NCI-H2196 treated with DMSO at 0.1 percent for 48 hours (cell line): ENCODE data around the gene ADGRE3.
"Not testable (repeated sequence)": the region's sequence is repeated elsewhere in the genome, so short reads cannot be mapped to it uniquely, and the experiment has no call there.

Source experiments
- DNase-seq: peaks from one replicate; lab custom pipeline; 2025; ENCODE audit not compliant: unreplicated experiment; lab: John Stamatoyannopoulos, UW

Gene ADGRE3

GRCh38 chr19:14670408-14670807, 4.2 kb downstream of the ADGRE3 start:
- DNase-seq, result no peak

GRCh38 chr19:14669940-14670339, 4.7 kb downstream of the ADGRE3 start:
- no peak for DNase-seq

GRCh38 chr19:14661372-14661924, 13.2 kb downstream of the ADGRE3 start:
- no peak for DNase-seq

- DNase-seq, result no peak
Measured at GRCh38 chr19:14659874-14660489, 14.7 kb downstream of the ADGRE3 start.

GRCh38 chr19:14655726-14656125, 18.9 kb downstream of the ADGRE3 start:
- DNase-seq, result no peak

- DNase-seq, result no peak
Measured at GRCh38 chr19:14654786-14655560, 19.7 kb downstream of the ADGRE3 start.

GRCh38 chr19:14650161-14650560, 24.5 kb downstream of the ADGRE3 start:
- no peak for DNase-seq

- DNase-seq, result no peak
Measured at GRCh38 chr19:14649020-14649419, 25.6 kb downstream of the ADGRE3 start.

GRCh38 chr19:14648506-14648905, 26.1 kb downstream of the ADGRE3 start:
- DNase-seq, result no peak

- DNase-seq, result no peak
Measured at GRCh38 chr19:14639536-14640277, 34.9 kb downstream of the ADGRE3 start.

GRCh38 chr19:14632286-14632685, 42.4 kb downstream of the ADGRE3 start:
- no peak for DNase-seq

GRCh38 chr19:14629557-14629956, 45.1 kb downstream of the ADGRE3 start:
- no peak for DNase-seq

GRCh38 chr19:14624491-14624890, 50.2 kb downstream of the ADGRE3 start:
- not testable (repeated sequence) for DNase-seq

GRCh38 chr19:14619404-14619803, 55.2 kb downstream of the ADGRE3 start:
- DNase-seq, result no peak

GRCh38 chr19:14616407-14616806, 58.2 kb downstream of the ADGRE3 start:
- DNase-seq, result no peak

GRCh38 chr19:14615623-14616022, 59.0 kb downstream of the ADGRE3 start:
- no peak for DNase-seq

- no peak for DNase-seq
Measured at GRCh38 chr19:14614099-14614412, 60.6 kb downstream of the ADGRE3 start.

GRCh38 chr19:14613399-14614098, 61.1 kb downstream of the ADGRE3 start:
- DNase-seq, result not testable (repeated sequence)

GRCh38 chr19:14612657-14613056, 62.0 kb downstream of the ADGRE3 start:
- no peak for DNase-seq

- not testable (repeated sequence) for DNase-seq
Measured at GRCh38 chr19:14612242-14612641, 62.4 kb downstream of the ADGRE3 start.

GRCh38 chr19:14611051-14611450, 63.6 kb downstream of the ADGRE3 start:
- no peak for DNase-seq
